Measurements from ENCODE around the gene LRRC49. TPM values are rescaled to one million over a fixed set of nuclear protein-coding genes. Genes with fewer than 3 reads are reported as not detected.

LRRC49 gene
- total and polyA plus RNA-seq, 2 of the 4 experiments (the other 2 are of a cell fraction) = 8.6 to 16.8 TPM

GRCh38 chr15:70964058-70964457, 71.4 kb downstream of the LRRC49 start:
- no TSS peak for BruUV-seq (replicated peaks)
- dilution Hi-C loops (cut with HindIII; ENCODE audit: low sequenced_read_pairs, unreplicated experiment) = no loop called here
- CTCF ChIA-PET = no interaction called here

More at GRCh38 chr15:70964058-70964457, 71.4 kb downstream of the LRRC49 start:
- Histone ChIP-seq H3K18ac (ENCODE audit: low read depth, low read length) (peak overlapping the region; percentile 4; the same call in 1 of the 2 replicates), H4K20me1 (ENCODE audit: insufficient read depth, low read length) (no peaks in the 10 kb centered on the region), H3K79me1 (ENCODE audit: low read depth in 1 of 2, low read length in 2 of 2) (no peaks in the 10 kb centered on the region), H3K4ac (ENCODE audit: low read depth, low read length) (no peak overlapping the region), H3K9me3 (ENCODE audit: control insufficient read depth, insufficient read depth, low read length) (peaks cover 2% of the 10 kb centered on the region; the same call in 1 of the 2 replicates), H2BK20ac (ENCODE audit: low read depth, low read length) (no peak overlapping the region), H2AFZ (replicated peaks; ENCODE audit: low read length, poor library complexity) (no peak overlapping the region), H3K4me3 (ENCODE audit: insufficient read depth, low read depth, low read length) (no peak overlapping the region), H3K9ac (ENCODE audit: low read depth, low read length) (no peak overlapping the region), H2BK5ac (ENCODE audit: low read depth, low read length, poor library complexity, severe bottlenecking) (no peak overlapping the region), H4K8ac (ENCODE audit: low read depth in 2 of 2, low read length in 2 of 2) (no peak overlapping the region), H3K56ac (ENCODE audit: extremely low read depth, insufficient read depth, low read length) (no peak overlapping the region), H3K4me2 (ENCODE audit: low read depth, low read length) (peak overlapping the region; percentile 31; the same call in 1 of the 2 replicates), H4K5ac (ENCODE audit: low read depth, low read length) (no peak overlapping the region), H4K91ac (ENCODE audit: insufficient read depth, low read depth, low read length) (no peak overlapping the region), H2BK15ac (ENCODE audit: low read depth, low read length) (no peak overlapping the region; the same call in 2 of the 3 replicates), H3K4me1 (ENCODE audit: control insufficient read depth, insufficient read depth, low read length) (peaks cover 4% of the 10 kb centered on the region), H3K14ac (replicated peaks; ENCODE audit: low read depth, low read length) (0 out of 2 replicates have a peak overlapping the region, but pooled peaks have one; percentile 26), H3K9me1 (ENCODE audit: insufficient read depth, low read length) (no peaks in the 10 kb centered on the region), H2AK9ac (replicated peaks; ENCODE audit: low read depth, low read length, poor library complexity) (no peak overlapping the region), H2BK120ac (ENCODE audit: low read depth, low read length) (no peak overlapping the region), H3K23ac (ENCODE audit: low read depth, low read length) (no peak overlapping the region), H3K27ac (ENCODE audit: insufficient read depth, low read length) (no peak overlapping the region), H2AK5ac (ENCODE audit: low read depth, low read length) (no peak overlapping the region), H3K36me3 (ENCODE audit: control insufficient read depth, insufficient read depth, low read length) (no peaks in the 10 kb centered on the region), H3K27me3 (ENCODE audit: control insufficient read depth, insufficient read depth, low read length) (no peaks in the 10 kb centered on the region)
- in situ Hi-C loops (cut with MboI; ENCODE audit: low sequenced_read_pairs) = no loop called here
- DNase-seq (peak; percentile 16), ATAC-seq (ENCODE audit: low read depth) (peak; percentile 55; the same call in 1 of the 2 replicates)
- intact Hi-C loops (cut with micrococcal nuclease) = no loop called here
- POLR2A ChIA-PET (ENCODE audit: unreplicated experiment) = no interaction called here
- no CpG with 5 or more reads among the region's 5 CpGs for WGBS, 2 experiments (ENCODE audit: extremely low coverage in 2 of 2, insufficient read length in 1 of 2)
- TF ChIP-seq BHLHE40 (IDR thresholded peaks at IDR 0.05; ENCODE audit: low read depth, low read length) = no peak
- no peak for TF ChIP-seq CTCF (conservative IDR thresholded peaks at IDR 0.05; ENCODE audit: low read depth, low read length)
- TF ChIP-seq CEBPB (IDR thresholded peaks at IDR 0.05; ENCODE audit: low read depth, low read length) = no peak
- no peak for TF ChIP-seq POLR2A (IDR thresholded peaks at IDR 0.05; ENCODE audit: low read depth, low read length)
- TF ChIP-seq CHD1 (IDR thresholded peaks at IDR 0.05; ENCODE audit: low read depth, low read length) = no peak
- no peak for TF ChIP-seq NFE2L2 (IDR thresholded peaks at IDR 0.05; ENCODE audit: low read depth, low read length)
- no peak for TF ChIP-seq MXI1 (IDR thresholded peaks at IDR 0.05; ENCODE audit: borderline replicate concordance, low read depth, low read length)
- TF ChIP-seq RFX5 (IDR thresholded peaks at IDR 0.05; ENCODE audit: low read depth, low read length) = no peak
- no peak for TF ChIP-seq RCOR1 (IDR thresholded peaks at IDR 0.05; ENCODE audit: insufficient replicate concordance, low read length)
- TF ChIP-seq USF2 (IDR thresholded peaks at IDR 0.05; ENCODE audit: low read depth, low read length) = no peak

Measured in IMR-90 (cell line).